Activated CD4-positive, alpha-beta memory T cell treated with anti-CD3 and anti-CD28 coated beads for 36 hours (primary cell): ENCODE measurements around the gene RIOK1. TPM values are rescaled to one million over a fixed set of nuclear protein-coding genes. Genes with fewer than 3 reads are reported as not detected.

Source experiments
- CTCF ChIA-PET: fragments of 350-600 bp; sonication (Branson Sonifier 250); formaldehyde crosslinking; loops from one replicate; lab custom pipeline; 2021; ENCODE audit warnings: antibody characterized with exemption, inconsistent platforms; lab: Charles Lee
- POLR2A ChIA-PET: fragments of 350-600 bp; sonication (Branson Sonifier 250); formaldehyde crosslinking; loops from one replicate; lab custom pipeline; 2021; ENCODE audit warnings: antibody characterized with exemption; lab: Charles Lee
- DNase-seq: peaks from one replicate; pipeline ENCODE4 v3.0.0-alpha.2; 2020
- H3K27ac Mint-ChIP-seq: one replicate; pipeline ENCODE4 v1.8.0; 2021; ENCODE audit warnings: mixed read lengths
- H3K27me3 Mint-ChIP-seq: one replicate; pipeline ENCODE4 v1.8.0; 2021; ENCODE audit warnings: mixed read lengths
- H3K36me3 Mint-ChIP-seq: one replicate; pipeline ENCODE4 v1.8.0; 2021; ENCODE audit warnings: mixed read lengths
- H3K4me1 Mint-ChIP-seq: one replicate; pipeline ENCODE4 v1.8.0; 2021; ENCODE audit warnings: low read depth, mixed read lengths
- H3K4me3 Mint-ChIP-seq: one replicate; pipeline ENCODE4 v1.8.0; 2021; ENCODE audit warnings: mild to moderate bottlenecking, mixed read lengths
- H3K9me3 Mint-ChIP-seq: one replicate; pipeline ENCODE4 v1.8.0; 2021; ENCODE audit warnings: mixed read lengths
- intact Hi-C: fragments of 100-400 bp; cut with micrococcal nuclease; formaldehyde crosslinking; loops from one replicate; pipeline ENCODE4 v1.15.1; 2023
- total RNA-seq, 2 experiments: library from RNA; stranded (reverse); gene quantifications; one replicate each; pipeline ENCODE4 v1.2.3, GENCODE V29; 2021

Gene RIOK1
- total RNA-seq, 2 experiments from 2014 or later = 33.5 to 38.7 TPM

DNA sequence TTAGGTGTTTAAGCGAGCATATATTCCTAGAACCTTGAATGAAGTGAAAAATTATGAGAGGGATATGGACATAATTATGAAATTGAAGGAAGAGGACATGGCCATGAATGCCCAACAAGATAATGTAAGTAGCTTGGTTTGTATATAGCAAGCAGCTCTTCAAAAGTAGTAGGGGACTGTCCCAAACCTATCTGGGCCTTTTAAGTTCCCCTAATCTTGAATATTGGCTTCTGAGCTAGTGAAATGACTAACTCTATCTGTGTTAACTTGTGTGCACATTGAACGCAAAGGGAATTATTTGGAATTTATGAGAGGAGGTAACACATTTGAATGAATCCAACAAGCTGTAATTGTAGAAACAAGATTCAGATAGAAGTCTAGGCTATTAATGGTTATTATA, 21.7 kb downstream of the RIOK1 start:
- Mint-ChIP-seq H3K36me3 (peaks cover 53% of the 10 kb centered on the region), H3K9me3 (no peaks in the 10 kb centered on the region), H3K27ac (no peak overlapping the region), H3K4me1 (no peaks in the 10 kb centered on the region), H3K4me3 (no peak overlapping the region), H3K27me3 (no peaks in the 10 kb centered on the region)
- no peak for DNase-seq
- ChIA-PET CTCF (no interaction called here), POLR2A (no interaction called here)
- intact Hi-C loops = no loop called here

DNA sequence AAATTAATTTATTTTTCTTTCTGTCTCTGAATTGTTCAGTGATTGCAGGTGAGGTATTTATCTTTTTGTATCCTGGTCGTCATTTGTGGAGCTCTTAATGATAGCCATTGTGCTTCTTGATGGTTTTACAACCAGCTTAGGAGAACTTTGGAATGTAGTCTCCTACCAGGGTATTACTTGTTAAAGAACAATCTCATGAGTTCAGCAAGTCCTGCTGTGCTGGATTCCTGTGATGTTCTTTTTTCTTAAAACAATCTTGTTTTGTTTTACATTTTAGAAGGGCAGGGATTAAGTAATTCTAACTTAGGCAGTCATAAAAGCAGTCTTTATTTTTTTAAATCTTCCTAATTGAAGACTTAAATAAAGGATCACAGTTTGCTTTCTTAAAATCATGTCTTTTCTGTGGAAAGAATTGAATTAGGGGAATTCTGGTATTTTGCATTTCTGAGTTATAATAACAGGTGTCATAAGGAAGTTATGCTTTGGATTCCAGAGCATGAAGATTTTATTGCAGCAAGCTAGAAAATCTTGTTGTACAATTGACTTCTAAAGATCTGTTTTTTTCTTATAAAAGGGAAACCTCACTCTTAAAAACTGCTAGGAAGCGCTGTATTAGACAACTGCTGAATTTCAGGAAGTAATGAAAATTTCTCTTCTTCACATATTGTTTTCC, 23.7 kb downstream of the RIOK1 start:
- DNase-seq = no peak
- Mint-ChIP-seq H3K27me3 (no peaks in the 10 kb centered on the region), H3K9me3 (no peaks in the 10 kb centered on the region), H3K27ac (no peak overlapping the region), H3K36me3 (peaks cover 51% of the 10 kb centered on the region), H3K4me3 (no peak overlapping the region), H3K4me1 (no peaks in the 10 kb centered on the region)
- POLR2A ChIA-PET = no interaction called here
- CTCF ChIA-PET = no interaction called here
- intact Hi-C loops = no loop called here

DNA sequence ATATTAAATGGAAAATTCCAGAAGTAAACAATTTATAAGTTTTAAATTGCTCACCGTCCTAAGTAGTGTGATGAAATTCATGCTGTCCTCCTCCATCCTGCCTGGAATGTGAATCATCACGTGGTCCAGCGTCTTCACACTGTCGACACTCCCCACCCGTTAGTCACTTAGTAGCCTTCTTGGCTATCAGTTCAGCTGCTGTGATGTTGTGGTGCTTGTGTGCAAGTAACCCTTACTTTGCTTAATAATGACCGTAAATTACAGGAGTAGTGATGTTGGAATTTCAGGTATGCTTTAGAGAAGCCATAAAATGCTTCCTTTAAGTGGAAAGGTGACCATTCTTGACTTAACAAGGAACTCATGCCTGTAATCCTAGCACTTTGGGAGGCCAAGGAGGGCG, 25.2 kb downstream of the RIOK1 start:
- Mint-ChIP-seq H3K27me3 (no peaks in the 10 kb centered on the region), H3K9me3 (no peaks in the 10 kb centered on the region), H3K27ac (no peak overlapping the region), H3K36me3 (peaks cover 57% of the 10 kb centered on the region), H3K4me3 (no peak overlapping the region), H3K4me1 (no peaks in the 10 kb centered on the region)
- no peak for DNase-seq
- ChIA-PET POLR2A (no interaction called here), CTCF (no interaction called here)
- intact Hi-C loops = no loop called here

DNA sequence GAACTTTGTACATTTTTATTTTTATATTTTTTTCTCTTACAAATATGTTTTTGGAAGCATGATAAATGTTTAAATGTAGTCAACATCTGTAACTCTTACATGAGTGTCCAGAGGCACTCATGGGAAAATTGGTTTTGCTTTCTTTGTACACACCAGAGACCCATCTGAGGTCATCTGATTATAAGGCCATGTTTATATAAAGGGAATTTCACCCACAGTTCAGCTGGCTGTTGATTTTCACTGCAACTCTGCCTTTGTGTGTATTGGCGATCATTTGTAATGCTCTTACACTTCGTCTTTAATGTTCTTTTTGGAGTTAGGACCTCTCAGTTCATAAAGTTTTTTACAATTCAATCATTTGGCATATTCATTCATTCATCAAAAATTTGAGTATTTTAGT, 28.1 kb downstream of the RIOK1 start:
- CTCF ChIA-PET = no interaction called here
- H3K27ac Mint-ChIP-seq = no peak overlapping the region

DNA sequence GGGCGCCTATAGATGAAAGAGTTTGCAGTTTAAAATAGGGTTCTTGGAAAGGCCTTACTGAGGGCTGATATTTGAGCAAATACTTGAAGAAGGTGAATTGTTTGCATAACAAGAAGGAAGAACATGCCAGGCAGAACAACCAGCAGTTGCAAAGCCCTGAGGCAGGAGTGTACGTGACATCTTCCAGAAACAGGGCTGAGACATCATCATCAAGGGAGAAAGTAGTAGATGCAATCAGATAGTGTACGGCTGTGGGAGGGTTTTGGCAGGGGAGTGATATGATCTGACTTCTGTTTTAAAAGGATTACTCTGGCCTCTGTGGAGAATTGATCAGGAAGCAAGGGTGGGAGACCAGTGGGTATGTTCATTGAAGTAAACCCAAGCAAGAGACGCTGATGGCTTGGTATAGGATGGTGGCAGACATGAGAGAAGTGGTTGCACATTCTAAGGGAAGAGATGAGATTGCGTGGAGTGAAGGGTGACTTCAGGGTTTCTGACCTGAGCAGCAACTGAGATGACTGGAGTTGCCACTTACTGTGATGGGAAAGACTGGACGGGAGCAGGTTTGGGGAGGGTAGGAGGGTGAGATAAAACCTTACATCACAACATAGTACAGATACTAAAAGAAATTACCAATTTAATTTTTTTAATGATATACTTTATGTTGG, 28.8 kb downstream of the RIOK1 start:
- no peak for DNase-seq
- no peaks in the 10 kb centered on the region for H3K27me3 Mint-ChIP-seq
- H3K27ac Mint-ChIP-seq = no peak overlapping the region
- H3K4me3 Mint-ChIP-seq = no peak overlapping the region
- no peaks in the 10 kb centered on the region for H3K9me3 Mint-ChIP-seq
- ChIA-PET POLR2A (no interaction called here), CTCF (no interaction called here)
- peaks cover 42% of the 10 kb centered on the region for H3K36me3 Mint-ChIP-seq
- intact Hi-C loops = no loop called here
- no peaks in the 10 kb centered on the region for H3K4me1 Mint-ChIP-seq

More for the DNA sequence above, 28.1 kb downstream of the RIOK1 start:
- Mint-ChIP-seq H3K9me3 (no peaks in the 10 kb centered on the region), H3K4me3 (no peak overlapping the region), H3K36me3 (peaks cover 46% of the 10 kb centered on the region), H3K4me1 (no peaks in the 10 kb centered on the region), H3K27me3 (no peaks in the 10 kb centered on the region)
- intact Hi-C loops = no loop called here
- POLR2A ChIA-PET = no interaction called here
- DNase-seq = no peak

DNA sequence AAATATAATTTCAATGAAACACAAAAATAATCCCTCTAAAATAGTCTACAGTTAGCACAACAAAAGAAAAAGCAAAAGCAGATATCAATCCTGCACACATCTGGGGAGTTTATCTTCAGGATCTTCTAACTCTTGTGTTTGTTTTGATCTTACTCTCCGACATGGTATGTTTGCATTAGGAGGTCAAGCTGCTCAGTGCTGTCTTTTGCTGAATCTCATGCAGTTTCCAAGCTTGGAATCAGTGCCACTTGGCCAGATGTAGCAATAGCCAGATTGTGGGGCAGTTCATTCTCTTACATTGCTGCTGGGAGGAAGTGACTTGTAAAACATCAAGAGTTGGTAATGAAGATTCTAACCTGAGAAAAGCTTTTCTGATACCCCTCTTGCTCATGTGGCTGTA, 29.5 kb downstream of the RIOK1 start:
- intact Hi-C loops = no loop called here
- DNase-seq = no peak
- H3K36me3 Mint-ChIP-seq = peaks cover 39% of the 10 kb centered on the region
- ChIA-PET POLR2A (no interaction called here), CTCF (no interaction called here)
- no peaks in the 10 kb centered on the region for H3K27me3 Mint-ChIP-seq
- no peak overlapping the region for H3K4me3 Mint-ChIP-seq
- H3K4me1 Mint-ChIP-seq = no peaks in the 10 kb centered on the region
- no peak overlapping the region for H3K27ac Mint-ChIP-seq
- no peaks in the 10 kb centered on the region for H3K9me3 Mint-ChIP-seq

DNA sequence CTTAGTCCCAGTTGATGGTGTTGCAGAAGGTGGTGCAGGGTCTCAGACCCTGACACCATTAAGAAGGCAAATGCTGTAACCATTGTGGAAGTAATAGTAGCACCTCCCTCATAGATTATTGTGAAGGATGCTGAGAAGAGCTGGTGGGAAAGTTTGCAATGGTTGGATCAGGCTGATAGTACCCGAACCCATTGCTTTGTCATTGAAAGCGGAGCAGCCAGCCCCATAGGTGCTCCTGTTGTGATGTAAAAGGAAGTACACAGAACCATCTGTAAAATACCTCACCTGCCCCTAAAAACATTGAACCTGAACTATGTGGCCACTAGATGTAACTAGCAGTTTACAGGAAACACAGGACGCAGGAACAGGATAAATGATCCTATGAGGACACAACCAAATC, 31.5 kb downstream of the RIOK1 start:
- Mint-ChIP-seq H3K4me1 (no peaks in the 10 kb centered on the region), H3K27ac (no peak overlapping the region), H3K4me3 (no peak overlapping the region), H3K36me3 (peaks cover 23% of the 10 kb centered on the region), H3K27me3 (no peaks in the 10 kb centered on the region), H3K9me3 (no peaks in the 10 kb centered on the region)
- intact Hi-C loops = no loop called here
- ChIA-PET POLR2A (no interaction called here), CTCF (no interaction called here)
- DNase-seq = no peak

DNA sequence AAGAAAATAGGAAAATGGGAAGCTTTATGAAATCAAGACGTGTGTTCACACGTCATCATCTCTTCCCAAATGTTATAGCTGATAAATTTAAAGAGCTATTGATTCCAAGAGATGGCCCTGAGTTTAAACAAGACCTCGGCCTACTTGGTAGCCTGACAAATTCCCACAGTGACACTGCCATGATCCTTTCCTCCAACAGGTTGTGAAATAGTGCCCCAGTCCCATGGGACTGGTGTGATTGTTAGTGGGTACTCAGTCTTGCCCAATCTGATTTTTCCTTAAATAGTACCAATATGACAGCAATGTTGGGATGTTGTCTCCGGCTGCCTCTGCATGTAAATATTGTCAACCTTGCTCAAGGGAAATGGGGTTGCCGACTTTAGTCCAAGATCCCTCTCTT, 34.5 kb downstream of the RIOK1 start:
- Mint-ChIP-seq H3K4me1 (no peaks in the 10 kb centered on the region), H3K27me3 (no peaks in the 10 kb centered on the region), H3K36me3 (peaks cover 9% of the 10 kb centered on the region), H3K4me3 (no peak overlapping the region), H3K9me3 (no peaks in the 10 kb centered on the region), H3K27ac (no peak overlapping the region)
- intact Hi-C loops = no loop called here
- no peak for DNase-seq
- ChIA-PET POLR2A (no interaction called here), CTCF (no interaction called here)

DNA sequence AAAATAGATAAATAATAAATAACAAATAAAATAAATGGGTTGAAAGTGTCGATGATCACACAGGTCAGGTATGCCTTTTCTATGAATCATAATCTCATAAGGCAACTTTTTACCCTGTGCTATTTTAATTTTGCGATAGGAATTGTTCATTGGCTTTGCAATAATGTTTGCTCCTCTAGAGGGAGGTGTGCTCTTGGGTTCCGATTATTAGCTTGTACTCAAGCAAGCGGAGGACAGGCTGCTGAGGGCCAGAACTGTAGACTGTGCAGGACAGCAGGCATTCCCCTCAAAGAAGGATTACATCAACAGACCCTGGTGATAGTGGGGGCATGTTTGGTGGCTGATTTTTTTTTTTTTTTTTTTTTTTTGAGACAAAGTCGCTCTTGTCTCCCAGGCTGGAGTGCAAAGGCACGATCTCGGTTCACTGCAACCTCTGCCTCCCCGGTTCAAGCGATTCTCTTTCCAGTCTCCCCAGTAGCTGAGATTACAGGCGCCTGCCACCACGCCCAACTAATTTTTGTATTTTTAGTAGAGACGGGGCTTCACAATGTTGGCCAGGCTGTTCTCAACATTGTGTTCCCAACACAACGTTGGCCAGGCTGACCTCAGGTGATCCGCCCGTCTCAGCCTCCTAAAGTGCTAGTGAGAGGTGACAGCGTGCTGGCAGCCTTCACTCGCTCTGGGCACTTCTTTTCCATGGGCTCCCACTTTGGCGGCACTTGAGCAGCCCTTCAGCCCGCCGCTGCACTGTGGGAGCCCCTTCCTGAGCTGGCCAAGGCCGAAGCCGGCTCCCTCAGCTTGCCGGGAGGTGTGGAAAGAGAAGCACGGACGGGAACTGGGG, 35.6 kb downstream of the RIOK1 start:
- intact Hi-C loops = no loop called here
- Mint-ChIP-seq H3K36me3 (peaks cover 4% of the 10 kb centered on the region), H3K9me3 (no peaks in the 10 kb centered on the region), H3K4me3 (no peak overlapping the region), H3K27me3 (no peaks in the 10 kb centered on the region), H3K27ac (no peak overlapping the region), H3K4me1 (no peaks in the 10 kb centered on the region)
- POLR2A ChIA-PET = no interaction called here
- no peak for DNase-seq
- CTCF ChIA-PET = no interaction called here

DNA sequence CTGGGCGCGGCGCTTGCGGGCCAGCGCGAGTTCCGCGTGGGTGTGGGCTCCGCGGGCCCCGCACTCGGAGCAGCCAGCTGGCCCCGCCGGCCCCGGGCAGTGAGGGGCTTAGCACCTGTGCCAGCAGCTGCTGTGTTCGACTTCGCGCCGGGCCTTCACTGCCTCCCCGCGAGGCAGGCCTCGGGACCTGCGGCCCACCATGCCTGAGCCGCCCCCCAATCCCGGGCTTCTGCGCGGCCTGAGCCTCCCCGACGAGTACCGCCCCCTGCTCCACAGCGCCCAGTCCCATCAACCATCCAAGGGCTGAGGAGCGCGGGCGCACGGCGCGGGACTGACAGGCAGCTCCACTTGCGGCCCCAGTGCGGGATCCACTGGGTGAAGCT, 36.2 kb downstream of the RIOK1 start:
- ChIA-PET POLR2A (no interaction called here), CTCF (no interaction called here)
- no peak for DNase-seq
- Mint-ChIP-seq H3K27ac (no peak overlapping the region), H3K4me1 (no peaks in the 10 kb centered on the region), H3K9me3 (no peaks in the 10 kb centered on the region), H3K4me3 (no peak overlapping the region), H3K36me3 (no peaks in the 10 kb centered on the region), H3K27me3 (no peaks in the 10 kb centered on the region)
- intact Hi-C loops = no loop called here

DNA sequence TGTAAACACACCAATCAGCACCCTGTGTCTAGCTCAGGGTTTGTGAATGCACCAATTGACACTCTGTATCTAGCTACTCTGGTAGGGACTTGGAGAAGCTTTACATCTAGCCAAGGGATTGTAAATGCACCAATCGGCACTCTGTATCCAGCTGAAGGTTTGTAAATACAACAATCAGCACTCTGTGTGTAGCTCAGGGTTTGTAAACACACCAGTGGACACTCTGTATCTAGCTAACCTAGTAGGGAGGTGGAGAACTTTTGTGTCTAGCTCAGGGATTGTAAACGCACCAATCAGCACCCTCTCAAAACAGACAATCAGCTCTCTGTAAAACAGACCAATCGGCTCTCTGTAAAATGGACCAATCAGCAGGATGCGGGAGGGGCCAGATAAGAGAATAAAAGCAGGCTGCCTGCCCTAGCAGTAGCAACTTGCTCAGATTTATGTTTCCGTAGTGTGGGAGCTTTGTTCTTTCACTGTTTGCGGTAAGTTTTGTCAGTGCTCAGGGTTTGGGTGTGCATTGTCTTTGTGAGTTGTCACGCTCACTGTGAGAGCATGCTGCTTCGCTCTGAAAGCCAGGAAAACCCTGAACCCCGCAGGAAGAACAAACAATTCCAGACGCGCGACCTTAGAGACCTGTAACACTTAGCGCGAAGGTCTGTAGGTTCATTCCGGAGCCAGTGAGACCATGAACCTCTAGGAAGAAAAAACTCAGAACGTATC, 37.0 kb downstream of the RIOK1 start:
- no peaks in the 10 kb centered on the region for H3K36me3 Mint-ChIP-seq
- no peaks in the 10 kb centered on the region for H3K9me3 Mint-ChIP-seq
- POLR2A ChIA-PET = no interaction called here
- H3K4me3 Mint-ChIP-seq = no peak overlapping the region
- H3K27me3 Mint-ChIP-seq = no peaks in the 10 kb centered on the region
- DNase-seq = no peak
- CTCF ChIA-PET = no interaction called here
- no peak overlapping the region for H3K27ac Mint-ChIP-seq
- no peaks in the 10 kb centered on the region for H3K4me1 Mint-ChIP-seq
- intact Hi-C loops = no loop called here

DNA sequence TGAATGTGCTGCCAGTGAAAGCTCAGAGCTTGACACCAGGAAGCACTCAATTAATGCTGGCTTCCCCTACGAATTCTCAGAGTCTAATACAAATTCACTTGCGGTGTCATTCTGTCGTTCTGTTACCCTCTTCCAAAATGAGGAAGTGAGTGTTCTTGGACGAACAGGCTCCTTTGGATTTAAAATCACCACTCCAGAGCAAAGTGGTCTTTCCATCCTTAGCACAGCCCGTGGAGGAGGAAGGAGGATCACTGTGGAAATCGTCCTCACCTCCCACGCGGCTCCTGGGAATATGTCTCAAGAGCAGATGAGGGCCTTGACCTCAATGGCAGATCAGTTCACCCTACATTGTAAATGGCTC, 41.7 kb downstream of the RIOK1 start:
- no peak for DNase-seq
- Mint-ChIP-seq H3K36me3 (no peaks in the 10 kb centered on the region), H3K4me1 (no peaks in the 10 kb centered on the region), H3K27ac (no peak overlapping the region), H3K4me3 (no peak overlapping the region), H3K9me3 (peaks cover 6% of the 10 kb centered on the region), H3K27me3 (no peaks in the 10 kb centered on the region)
- ChIA-PET CTCF (no interaction called here), POLR2A (interaction anchor here (0.6 kb wide), 1 partner anchor 386 kb away, joined by 3 read pairs; no protein-coding TSS in a partner anchor)
- intact Hi-C loops = no loop called here
